Measurements from ENCODE around the gene RBFOX1. TPM values are rescaled to one million over a fixed set of nuclear protein-coding genes. Genes with fewer than 3 reads are reported as not detected.

Gene RBFOX1
- total and polyA plus RNA-seq, 2 experiments from 2014 or later = 5.7 to 7.4 TPM

DNA sequence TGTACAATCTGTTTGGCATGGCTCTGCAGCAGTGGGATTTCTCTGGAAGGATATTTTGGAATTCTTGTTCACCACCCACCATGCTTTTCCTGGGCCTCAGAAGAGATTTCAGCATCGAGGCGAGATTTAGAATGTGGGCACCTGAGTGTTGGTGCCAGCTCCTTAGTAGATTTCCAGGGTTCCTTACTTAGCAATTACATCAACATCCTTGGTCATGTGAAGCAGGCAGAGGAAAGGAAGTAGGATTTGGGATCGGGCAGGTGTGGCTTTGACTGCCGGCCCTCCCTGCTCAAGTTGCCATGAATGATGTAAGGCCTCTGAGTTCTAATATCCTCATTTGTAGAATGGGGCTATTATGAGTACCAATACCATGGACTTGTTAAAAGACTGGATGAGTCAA, 13.1 kb upstream of the RBFOX1 start:
- DNase-seq (ENCODE audit: low read depth in 1 of 2, low spot score in 1 of 2) = no peak
- H3K36me3 ChIP-seq = no peaks in the 10 kb centered on the region
- H3K4me1 ChIP-seq (ENCODE audit: low read depth) = peaks cover 6% of the 10 kb centered on the region
- H3K4me3 ChIP-seq = no peak overlapping the region
- no peaks in the 10 kb centered on the region for H3K9me3 ChIP-seq (ENCODE audit: low read depth)
- no peak overlapping the region for H3K27ac ChIP-seq
- no peaks in the 10 kb centered on the region for H3K27me3 ChIP-seq
- TF ChIP-seq, protein P1, sequence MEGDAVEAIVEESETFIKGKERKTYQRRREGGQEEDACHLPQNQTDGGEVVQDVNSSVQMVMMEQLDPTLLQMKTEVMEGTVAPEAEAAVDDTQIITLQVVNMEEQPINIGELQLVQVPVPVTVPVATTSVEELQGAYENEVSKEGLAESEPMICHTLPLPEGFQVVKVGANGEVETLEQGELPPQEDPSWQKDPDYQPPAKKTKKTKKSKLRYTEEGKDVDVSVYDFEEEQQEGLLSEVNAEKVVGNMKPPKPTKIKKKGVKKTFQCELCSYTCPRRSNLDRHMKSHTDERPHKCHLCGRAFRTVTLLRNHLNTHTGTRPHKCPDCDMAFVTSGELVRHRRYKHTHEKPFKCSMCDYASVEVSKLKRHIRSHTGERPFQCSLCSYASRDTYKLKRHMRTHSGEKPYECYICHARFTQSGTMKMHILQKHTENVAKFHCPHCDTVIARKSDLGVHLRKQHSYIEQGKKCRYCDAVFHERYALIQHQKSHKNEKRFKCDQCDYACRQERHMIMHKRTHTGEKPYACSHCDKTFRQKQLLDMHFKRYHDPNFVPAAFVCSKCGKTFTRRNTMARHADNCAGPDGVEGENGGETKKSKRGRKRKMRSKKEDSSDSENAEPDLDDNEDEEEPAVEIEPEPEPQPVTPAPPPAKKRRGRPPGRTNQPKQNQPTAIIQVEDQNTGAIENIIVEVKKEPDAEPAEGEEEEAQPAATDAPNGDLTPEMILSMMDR (IDR thresholded peaks at IDR 0.05; ENCODE audit: low read depth, low read length) = no peak

GRCh38 chr16:7321661-7322060, 11.0 kb upstream of the RBFOX1 start:
- TF ChIP-seq, protein P1 (IDR thresholded peaks at IDR 0.05; ENCODE audit: low read depth, low read length) = no peak
- Histone ChIP-seq H3K9me3 (ENCODE audit: low read depth) (no peaks in the 10 kb centered on the region), H3K4me1 (ENCODE audit: low read depth) (peaks cover 6% of the 10 kb centered on the region), H3K27ac (no peak overlapping the region), H3K36me3 (no peaks in the 10 kb centered on the region), H3K4me3 (no peak overlapping the region), H3K27me3 (no peaks in the 10 kb centered on the region)
- DNase-seq (ENCODE audit: low read depth in 1 of 2, low spot score in 1 of 2) = no peak

GRCh38 chr16:7324321-7324720, 8.3 kb upstream of the RBFOX1 start:
- DNase-seq (ENCODE audit: low read depth in 1 of 2, low spot score in 1 of 2) = no peak
- Histone ChIP-seq H3K4me1 (ENCODE audit: low read depth) (peaks cover 9% of the 10 kb centered on the region), H3K36me3 (no peaks in the 10 kb centered on the region), H3K4me3 (no peak overlapping the region), H3K27me3 (no peaks in the 10 kb centered on the region), H3K27ac (no peak overlapping the region), H3K9me3 (ENCODE audit: low read depth) (no peaks in the 10 kb centered on the region)
- TF ChIP-seq, protein P1 (IDR thresholded peaks at IDR 0.05; ENCODE audit: low read depth, low read length) = no peak

GRCh38 chr16:7325834-7326233, 6.8 kb upstream of the RBFOX1 start:
- Histone ChIP-seq H3K27ac (no peak overlapping the region), H3K4me1 (ENCODE audit: low read depth) (peaks cover 22% of the 10 kb centered on the region)
- TF ChIP-seq, protein P1 (IDR thresholded peaks at IDR 0.05; ENCODE audit: low read depth, low read length) = no peak

DNA sequence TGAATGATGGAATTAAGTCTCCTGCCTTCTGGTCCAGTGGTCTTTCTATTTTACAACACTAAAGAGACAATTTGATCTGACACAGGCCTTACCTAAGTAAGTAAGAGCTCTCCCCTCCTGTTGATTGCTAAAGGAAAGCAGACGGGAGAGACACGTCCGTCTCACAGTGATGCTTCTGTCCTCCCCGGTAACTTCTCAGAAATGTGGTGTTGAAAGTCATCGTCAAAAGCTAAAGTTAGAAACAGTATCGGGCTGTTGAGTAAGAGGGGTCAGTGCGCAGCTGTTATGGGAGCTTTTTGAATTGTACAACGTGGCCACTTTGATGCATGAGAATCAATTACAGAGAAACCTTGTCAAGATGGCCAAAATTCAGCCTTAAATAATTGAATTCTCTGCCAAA, 1.9 kb upstream of the RBFOX1 start:
- TF ChIP-seq, protein P1 (IDR thresholded peaks at IDR 0.05; ENCODE audit: low read depth, low read length) = no peak
- Histone ChIP-seq H3K4me3 (no peak overlapping the region), H3K27ac (peak overlapping the region; percentile 90), H3K27me3 (no peaks in the 10 kb centered on the region), H3K4me1 (ENCODE audit: low read depth) (peaks cover 61% of the 10 kb centered on the region), H3K9me3 (ENCODE audit: low read depth) (no peaks in the 10 kb centered on the region), H3K36me3 (no peaks in the 10 kb centered on the region)
- DNase-seq (ENCODE audit: low read depth in 1 of 2, low spot score in 1 of 2) = peak in 1 of 2 donors; percentile 62

More at GRCh38 chr16:7325834-7326233, 6.8 kb upstream of the RBFOX1 start:
- no peak for DNase-seq (ENCODE audit: low read depth in 1 of 2, low spot score in 1 of 2)
- Histone ChIP-seq H3K36me3 (no peaks in the 10 kb centered on the region), H3K27me3 (no peaks in the 10 kb centered on the region), H3K4me3 (no peak overlapping the region), H3K9me3 (ENCODE audit: low read depth) (no peaks in the 10 kb centered on the region)

DNA sequence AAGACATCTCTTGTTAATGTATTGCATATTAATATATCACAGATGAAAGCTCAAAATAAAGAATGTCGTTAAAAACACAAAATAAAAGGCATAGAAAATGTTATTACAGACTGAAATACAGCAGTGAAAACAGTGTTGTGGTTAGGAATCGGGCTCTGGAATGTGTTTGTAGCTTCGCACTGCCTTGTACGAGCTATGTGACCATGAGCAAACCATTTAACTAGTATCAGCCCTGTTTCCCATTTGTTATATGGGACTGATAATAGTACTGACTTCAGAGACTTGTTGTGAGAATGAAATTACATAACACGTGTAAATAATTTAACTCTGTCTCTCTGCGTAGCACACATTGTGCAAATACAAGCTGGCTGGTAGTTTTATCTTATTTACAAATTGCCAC, 648 bp upstream of the RBFOX1 start:
- Histone ChIP-seq H3K36me3 (no peaks in the 10 kb centered on the region), H3K27me3 (no peaks in the 10 kb centered on the region), H3K4me1 (ENCODE audit: low read depth) (peaks cover 67% of the 10 kb centered on the region), H3K27ac (peak overlapping the region; percentile 90), H3K9me3 (ENCODE audit: low read depth) (no peaks in the 10 kb centered on the region), H3K4me3 (no peak overlapping the region)
- TF ChIP-seq, protein P1 (IDR thresholded peaks at IDR 0.05; ENCODE audit: low read depth, low read length) = no peak
- no peak for DNase-seq (ENCODE audit: low read depth in 1 of 2, low spot score in 1 of 2)
